ENCODE results near the gene SPACA9.

- TF ChIP-seq, protein P1, sequence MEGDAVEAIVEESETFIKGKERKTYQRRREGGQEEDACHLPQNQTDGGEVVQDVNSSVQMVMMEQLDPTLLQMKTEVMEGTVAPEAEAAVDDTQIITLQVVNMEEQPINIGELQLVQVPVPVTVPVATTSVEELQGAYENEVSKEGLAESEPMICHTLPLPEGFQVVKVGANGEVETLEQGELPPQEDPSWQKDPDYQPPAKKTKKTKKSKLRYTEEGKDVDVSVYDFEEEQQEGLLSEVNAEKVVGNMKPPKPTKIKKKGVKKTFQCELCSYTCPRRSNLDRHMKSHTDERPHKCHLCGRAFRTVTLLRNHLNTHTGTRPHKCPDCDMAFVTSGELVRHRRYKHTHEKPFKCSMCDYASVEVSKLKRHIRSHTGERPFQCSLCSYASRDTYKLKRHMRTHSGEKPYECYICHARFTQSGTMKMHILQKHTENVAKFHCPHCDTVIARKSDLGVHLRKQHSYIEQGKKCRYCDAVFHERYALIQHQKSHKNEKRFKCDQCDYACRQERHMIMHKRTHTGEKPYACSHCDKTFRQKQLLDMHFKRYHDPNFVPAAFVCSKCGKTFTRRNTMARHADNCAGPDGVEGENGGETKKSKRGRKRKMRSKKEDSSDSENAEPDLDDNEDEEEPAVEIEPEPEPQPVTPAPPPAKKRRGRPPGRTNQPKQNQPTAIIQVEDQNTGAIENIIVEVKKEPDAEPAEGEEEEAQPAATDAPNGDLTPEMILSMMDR (IDR thresholded peaks at IDR 0.05): no peak
- no peak for TF ChIP-seq POLR2A (IDR thresholded peaks at IDR 0.05)
Measured at GRCh38 chr9:132927704-132928103, 49.0 kb downstream of the SPACA9 start.
